ENCODE measurements around the gene POM121C. TPM values are rescaled to one million over a fixed set of nuclear protein-coding genes. Genes with fewer than 3 reads are reported as not detected.
A peak's percentile ranks its signal among the peaks of the same experiment; 100 is the strongest.
"Not testable (repeated sequence)": the region's sequence is repeated elsewhere in the genome, so short reads cannot be mapped to it uniquely, and the experiment has no call there.

POM121C gene
- total RNA-seq, 1 experiment from 2014 or later = 66.6 TPM

- H3K36me3 ChIP-seq (ENCODE audit: control insufficient read depth, insufficient read depth, low read length); intact Hi-C loops (cut with micrococcal nuclease; ENCODE audit: unreplicated experiment); ATAC-seq; H3K27me3 ChIP-seq (ENCODE audit: control insufficient read depth, insufficient read depth, low read length); H3K4me3 ChIP-seq (ENCODE audit: low read depth in 2 of 2, low read length in 2 of 2); H3K4me1 ChIP-seq (ENCODE audit: control insufficient read depth, insufficient read depth, low read length); H3K27ac ChIP-seq (ENCODE audit: low read length); POLR2A ChIA-PET; BruUV-seq (replicated peaks); CTCF ChIA-PET; in situ Hi-C loops (cut with HindIII; ENCODE audit: low pct_unique_long_range_greater_than_20kb, low sequenced_read_pairs); H3K9me3 ChIP-seq (ENCODE audit: control insufficient read depth, insufficient read depth, low read depth, low read length); DNase-seq (ENCODE audit: low read depth, low spot score): not testable (repeated sequence)
These were observed 22.9 kb upstream of the POM121C start for GRCh38 chr7:75509033-75509432.

DNA sequence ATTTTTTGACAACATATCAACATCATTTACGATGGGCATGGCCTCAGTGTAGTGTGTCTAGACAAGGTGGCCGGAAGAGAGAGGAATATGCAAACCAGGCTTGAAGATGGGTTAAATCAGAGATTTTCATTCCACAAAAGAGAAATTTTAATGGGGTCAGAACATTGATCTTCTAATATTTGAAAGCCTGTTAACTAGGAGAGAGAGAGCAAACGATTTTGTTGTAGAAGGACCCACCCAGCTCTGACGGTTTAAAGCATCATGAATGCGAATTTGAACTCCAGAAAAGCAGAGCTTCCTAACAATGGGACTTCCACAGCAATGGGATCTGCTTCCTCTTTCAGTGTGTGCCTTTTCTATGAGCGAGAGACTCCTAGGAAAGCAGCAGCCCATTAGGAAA lies 5.9 kb upstream of the POM121C start, which contains the start of gene SPDYE5:
TSS of gene SPDYE5 (plus strand) at position 301 of the 400 bp plus-strand sequence. CDS start 1,728 bp downstream, outside the sequence.
- intact Hi-C loops (cut with micrococcal nuclease; ENCODE audit: unreplicated experiment); in situ Hi-C loops (cut with HindIII; ENCODE audit: low pct_unique_long_range_greater_than_20kb, low sequenced_read_pairs); DNase-seq (ENCODE audit: low read depth, low spot score); H3K27me3 ChIP-seq (ENCODE audit: control insufficient read depth, insufficient read depth, low read length); H3K9me3 ChIP-seq (ENCODE audit: control insufficient read depth, insufficient read depth, low read depth, low read length); BruUV-seq (replicated peaks); ATAC-seq; H3K4me1 ChIP-seq (ENCODE audit: control insufficient read depth, insufficient read depth, low read length); CTCF ChIA-PET; POLR2A ChIA-PET; H3K27ac ChIP-seq (ENCODE audit: low read length); H3K4me3 ChIP-seq (ENCODE audit: low read depth in 2 of 2, low read length in 2 of 2); H3K36me3 ChIP-seq (ENCODE audit: control insufficient read depth, insufficient read depth, low read length): not testable (repeated sequence)

GRCh38 chr7:75485355-75485978 lies 632 bp downstream of the POM121C start:
- ATAC-seq; DNase-seq (ENCODE audit: low read depth, low spot score); BruUV-seq (replicated peaks); CTCF ChIA-PET; H3K27me3 ChIP-seq (ENCODE audit: control insufficient read depth, insufficient read depth, low read length); in situ Hi-C loops (cut with HindIII; ENCODE audit: low pct_unique_long_range_greater_than_20kb, low sequenced_read_pairs); H3K4me1 ChIP-seq (ENCODE audit: control insufficient read depth, insufficient read depth, low read length); H3K36me3 ChIP-seq (ENCODE audit: control insufficient read depth, insufficient read depth, low read length); intact Hi-C loops (cut with micrococcal nuclease; ENCODE audit: unreplicated experiment); H3K9me3 ChIP-seq (ENCODE audit: control insufficient read depth, insufficient read depth, low read depth, low read length); POLR2A ChIA-PET: not testable (repeated sequence)
- Histone ChIP-seq H3K27ac (ENCODE audit: low read length) (peak overlapping the region; percentile 80; the same call in 1 of the 2 replicates), H3K4me3 (ENCODE audit: low read depth in 2 of 2, low read length in 2 of 2) (peak overlapping the region; percentile 68 to 72)

DNA sequence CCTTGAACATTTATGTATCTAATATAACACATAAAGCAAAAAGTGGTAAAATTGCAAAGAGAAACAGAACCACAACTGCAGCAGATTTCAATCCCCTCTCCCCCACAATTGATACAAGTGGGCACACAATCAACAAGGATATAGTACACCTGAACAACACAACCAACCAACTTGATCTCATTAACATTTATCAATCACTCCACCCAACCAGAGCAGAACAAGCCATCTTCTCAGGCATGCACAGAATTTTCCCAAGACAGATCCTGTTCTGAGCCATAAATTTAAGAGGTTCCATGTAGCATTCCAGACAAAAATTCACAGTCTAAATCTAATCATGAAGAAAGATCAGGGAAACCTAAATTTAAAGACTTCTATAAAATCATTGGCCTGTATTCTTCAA lies 5.8 kb downstream of the POM121C start:
- DNase-seq (ENCODE audit: low read depth, low spot score); H3K4me3 ChIP-seq (ENCODE audit: low read depth in 2 of 2, low read length in 2 of 2); H3K36me3 ChIP-seq (ENCODE audit: control insufficient read depth, insufficient read depth, low read length); POLR2A ChIA-PET; intact Hi-C loops (cut with micrococcal nuclease; ENCODE audit: unreplicated experiment); H3K9me3 ChIP-seq (ENCODE audit: control insufficient read depth, insufficient read depth, low read depth, low read length); in situ Hi-C loops (cut with HindIII; ENCODE audit: low pct_unique_long_range_greater_than_20kb, low sequenced_read_pairs); H3K27ac ChIP-seq (ENCODE audit: low read length); BruUV-seq (replicated peaks); ATAC-seq; CTCF ChIA-PET; H3K27me3 ChIP-seq (ENCODE audit: control insufficient read depth, insufficient read depth, low read length); H3K4me1 ChIP-seq (ENCODE audit: control insufficient read depth, insufficient read depth, low read length): not testable (repeated sequence)

GRCh38 chr7:75477457-75477856 lies 8.6 kb downstream of the POM121C start:
- intact Hi-C loops (cut with micrococcal nuclease; ENCODE audit: unreplicated experiment); H3K27ac ChIP-seq (ENCODE audit: low read length); in situ Hi-C loops (cut with HindIII; ENCODE audit: low pct_unique_long_range_greater_than_20kb, low sequenced_read_pairs); DNase-seq (ENCODE audit: low read depth, low spot score); ATAC-seq; H3K4me3 ChIP-seq (ENCODE audit: low read depth in 2 of 2, low read length in 2 of 2); H3K4me1 ChIP-seq (ENCODE audit: control insufficient read depth, insufficient read depth, low read length); BruUV-seq (replicated peaks); H3K27me3 ChIP-seq (ENCODE audit: control insufficient read depth, insufficient read depth, low read length); POLR2A ChIA-PET; CTCF ChIA-PET; H3K9me3 ChIP-seq (ENCODE audit: control insufficient read depth, insufficient read depth, low read depth, low read length); H3K36me3 ChIP-seq (ENCODE audit: control insufficient read depth, insufficient read depth, low read length): not testable (repeated sequence)

- intact Hi-C loops (cut with micrococcal nuclease; ENCODE audit: unreplicated experiment); H3K9me3 ChIP-seq (ENCODE audit: control insufficient read depth, insufficient read depth, low read depth, low read length); BruUV-seq (replicated peaks); H3K27me3 ChIP-seq (ENCODE audit: control insufficient read depth, insufficient read depth, low read length); H3K36me3 ChIP-seq (ENCODE audit: control insufficient read depth, insufficient read depth, low read length); H3K27ac ChIP-seq (ENCODE audit: low read length); in situ Hi-C loops (cut with HindIII; ENCODE audit: low pct_unique_long_range_greater_than_20kb, low sequenced_read_pairs); CTCF ChIA-PET; POLR2A ChIA-PET; H3K4me1 ChIP-seq (ENCODE audit: control insufficient read depth, insufficient read depth, low read length); DNase-seq (ENCODE audit: low read depth, low spot score); ATAC-seq; H3K4me3 ChIP-seq (ENCODE audit: low read depth in 2 of 2, low read length in 2 of 2): not testable (repeated sequence)
These were observed 15.9 kb downstream of the POM121C start for GRCh38 chr7:75470166-75470565.

- CTCF ChIA-PET; ATAC-seq; in situ Hi-C loops (cut with HindIII; ENCODE audit: low pct_unique_long_range_greater_than_20kb, low sequenced_read_pairs); DNase-seq (ENCODE audit: low read depth, low spot score); H3K27ac ChIP-seq (ENCODE audit: low read length); H3K27me3 ChIP-seq (ENCODE audit: control insufficient read depth, insufficient read depth, low read length); intact Hi-C loops (cut with micrococcal nuclease; ENCODE audit: unreplicated experiment); H3K9me3 ChIP-seq (ENCODE audit: control insufficient read depth, insufficient read depth, low read depth, low read length); H3K36me3 ChIP-seq (ENCODE audit: control insufficient read depth, insufficient read depth, low read length); POLR2A ChIA-PET; BruUV-seq (replicated peaks); H3K4me3 ChIP-seq (ENCODE audit: low read depth in 2 of 2, low read length in 2 of 2); H3K4me1 ChIP-seq (ENCODE audit: control insufficient read depth, insufficient read depth, low read length): not testable (repeated sequence)
These were observed 25.6 kb downstream of the POM121C start for GRCh38 chr7:75460541-75460940.

- in situ Hi-C loops (cut with HindIII; ENCODE audit: low pct_unique_long_range_greater_than_20kb, low sequenced_read_pairs); H3K36me3 ChIP-seq (ENCODE audit: control insufficient read depth, insufficient read depth, low read length); H3K9me3 ChIP-seq (ENCODE audit: control insufficient read depth, insufficient read depth, low read depth, low read length); ATAC-seq; DNase-seq (ENCODE audit: low read depth, low spot score); CTCF ChIA-PET; H3K27me3 ChIP-seq (ENCODE audit: control insufficient read depth, insufficient read depth, low read length); H3K4me1 ChIP-seq (ENCODE audit: control insufficient read depth, insufficient read depth, low read length); POLR2A ChIA-PET; intact Hi-C loops (cut with micrococcal nuclease; ENCODE audit: unreplicated experiment); H3K4me3 ChIP-seq (ENCODE audit: low read depth in 2 of 2, low read length in 2 of 2); H3K27ac ChIP-seq (ENCODE audit: low read length); BruUV-seq (replicated peaks): not testable (repeated sequence)
These were observed 28.1 kb downstream of the POM121C start for GRCh38 chr7:75458034-75458433.
